BLaER1 treated with 17β-estradiol and CSF1 and Interleukin-3, amounts not matched to agents 10 nM and 100 nM (cell line): ENCODE results near the gene CCDC30.

Source experiments
- H3K27ac ChIP-seq, 11 experiments: shearing (Covaris generic); formaldehyde crosslinking; 2 replicates each; pipeline ENCODE4 v1.8.1; 2022
- H3K27me3 ChIP-seq, 11 experiments: shearing (Covaris generic); formaldehyde crosslinking; 2 replicates each; pipeline ENCODE4 v1.8.1; 2022
- H3K36me3 ChIP-seq, 11 experiments: shearing (Covaris generic); formaldehyde crosslinking; 2 replicates each; pipeline ENCODE4 v1.8.1; 2022
- H3K4me1 ChIP-seq, 10 experiments: shearing (Covaris generic); formaldehyde crosslinking; 2 replicates each; pipeline ENCODE4 v1.8.1; 2022
- H3K4me2 ChIP-seq, 11 experiments: shearing (Covaris generic); formaldehyde crosslinking; 2 replicates each; pipeline ENCODE4 v1.8.1; 2022
- H3K4me3 ChIP-seq, 10 experiments: shearing (Covaris generic); formaldehyde crosslinking; 2 replicates each; pipeline ENCODE4 v1.8.1; 2022
- H3K9ac ChIP-seq, 11 experiments: shearing (Covaris generic); formaldehyde crosslinking; 2 replicates each; pipeline ENCODE4 v1.8.1; 2022
- H3K9me3 ChIP-seq, 11 experiments: shearing (Covaris generic); formaldehyde crosslinking; replicated peaks in 1 of 11; 2 replicates each; pipeline ENCODE4 v1.8.1; 2022
- H4K20me1 ChIP-seq, 11 experiments: shearing (Covaris generic); formaldehyde crosslinking; 2 replicates each; pipeline ENCODE4 v1.8.1; 2022
- Cebpa-rat ChIP-seq, 11 experiments: shearing (Covaris generic); IDR thresholded peaks; 2 replicates each; pipeline ENCODE4 v1.8.1; 2022

CCDC30 gene

GRCh38 chr1:42541104-42541503 is 78.0 kb downstream of the CCDC30 start:
- H3K4me1 ChIP-seq = no peaks in the 10 kb centered on the region
- TF ChIP-seq Cebpa-rat (IDR thresholded peaks at IDR 0.05) = no peak
- H3K9ac ChIP-seq = no peak overlapping the region
- H3K4me2 ChIP-seq = no peak overlapping the region
- no peaks in the 10 kb centered on the region for H3K27me3 ChIP-seq
- no peaks in the 10 kb centered on the region for H4K20me1 ChIP-seq
- no peak overlapping the region for H3K4me3 ChIP-seq
- peaks cover 0 to 13% (median 4%) of the 10 kb centered on the region in 11 experiments; a peak in 6 of 22 replicates for H3K36me3 ChIP-seq
- no peak overlapping the region for H3K27ac ChIP-seq
- peaks cover 0 to 13% (median 8%) of the 10 kb centered on the region in 11 experiments; a peak in 13 of 22 replicates for H3K9me3 ChIP-seq

- H3K9ac ChIP-seq = no peak overlapping the region
- H3K4me1 ChIP-seq = peaks cover 0 to 14% (median 5%) of the 10 kb centered on the region in 10 experiments; a peak in 9 of 20 replicates
- H3K27me3 ChIP-seq = no peaks in the 10 kb centered on the region
- no peaks in the 10 kb centered on the region for H3K36me3 ChIP-seq
- H3K4me3 ChIP-seq = no peak overlapping the region
- H4K20me1 ChIP-seq = no peaks in the 10 kb centered on the region
- TF ChIP-seq Cebpa-rat (IDR thresholded peaks at IDR 0.05) = no peak
- H3K9me3 ChIP-seq = no peaks in the 10 kb centered on the region
- peak overlapping the region in 4 of 11 experiments; percentile 4 to 67 (median 22); a peak in 4 of 22 replicates for H3K27ac ChIP-seq
- peak overlapping the region in 5 of 11 experiments; percentile 27 to 60 (median 45); a peak in 9 of 22 replicates for H3K4me2 ChIP-seq
Observed at GRCh38 chr1:42551180-42551579, 88.1 kb downstream of the CCDC30 start.

DNA sequence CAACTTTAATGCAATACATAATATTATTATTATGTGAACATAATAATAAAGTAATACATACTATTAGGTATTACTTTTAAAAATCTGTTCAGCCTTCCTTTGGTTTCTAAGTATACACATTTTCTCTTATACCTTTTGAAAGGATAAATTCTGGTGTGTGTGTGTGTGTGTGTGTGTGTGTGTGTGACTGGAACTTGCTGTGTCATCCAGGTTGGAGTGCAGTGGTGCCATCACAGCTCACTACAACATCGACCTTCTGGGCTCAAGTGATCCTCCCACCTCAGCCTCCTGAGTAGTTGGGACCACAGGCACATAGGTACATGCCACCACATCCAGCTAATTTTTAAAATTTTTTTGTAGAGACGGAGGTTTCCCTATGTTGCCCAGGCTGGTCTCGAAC is 88.5 kb downstream of the CCDC30 start:
- Histone ChIP-seq H3K36me3 (no peaks in the 10 kb centered on the region), H4K20me1 (no peaks in the 10 kb centered on the region), H3K27me3 (no peaks in the 10 kb centered on the region), H3K9ac (no peak overlapping the region), H3K4me3 (no peak overlapping the region), H3K4me1 (peaks cover 0 to 14% (median 5%) of the 10 kb centered on the region in 10 experiments; a peak in 9 of 20 replicates), H3K4me2 (peak overlapping the region in 5 of 11 experiments; percentile 27 to 60 (median 45); a peak in 8 of 22 replicates), H3K27ac (peak overlapping the region in 4 of 11 experiments; percentile 29 to 67 (median 44); a peak in 7 of 22 replicates), H3K9me3 (no peaks in the 10 kb centered on the region)
- no peak for TF ChIP-seq Cebpa-rat (IDR thresholded peaks at IDR 0.05)

DNA sequence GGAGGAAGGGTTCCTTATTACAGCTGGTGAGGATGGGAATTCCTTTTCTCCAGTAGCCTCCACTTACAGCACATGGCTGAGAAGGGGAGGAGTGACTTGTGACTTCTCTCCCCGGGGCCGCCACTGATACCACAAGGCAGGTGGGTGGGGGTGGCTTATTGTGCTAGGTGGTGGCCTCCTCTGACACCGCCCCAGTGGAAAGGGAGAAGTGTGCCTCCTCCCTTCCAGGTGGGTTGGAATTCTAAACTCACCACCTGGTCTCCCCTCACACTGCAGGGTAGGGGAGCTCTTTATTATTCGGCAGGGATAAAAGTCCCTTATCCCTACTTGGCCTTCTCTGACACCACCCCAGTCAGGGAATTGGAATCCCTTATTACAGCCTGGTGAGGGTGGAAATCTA is 89.5 kb downstream of the CCDC30 start:
- Histone ChIP-seq H4K20me1 (no peaks in the 10 kb centered on the region), H3K9me3 (no peaks in the 10 kb centered on the region), H3K9ac (no peak overlapping the region), H3K36me3 (no peaks in the 10 kb centered on the region), H3K4me3 (no peak overlapping the region), H3K27ac (no peak overlapping the region), H3K27me3 (no peaks in the 10 kb centered on the region), H3K4me2 (no peak overlapping the region), H3K4me1 (peaks cover 0 to 14% (median 5%) of the 10 kb centered on the region in 10 experiments; a peak in 9 of 20 replicates)
- no peak for TF ChIP-seq Cebpa-rat (IDR thresholded peaks at IDR 0.05)

DNA sequence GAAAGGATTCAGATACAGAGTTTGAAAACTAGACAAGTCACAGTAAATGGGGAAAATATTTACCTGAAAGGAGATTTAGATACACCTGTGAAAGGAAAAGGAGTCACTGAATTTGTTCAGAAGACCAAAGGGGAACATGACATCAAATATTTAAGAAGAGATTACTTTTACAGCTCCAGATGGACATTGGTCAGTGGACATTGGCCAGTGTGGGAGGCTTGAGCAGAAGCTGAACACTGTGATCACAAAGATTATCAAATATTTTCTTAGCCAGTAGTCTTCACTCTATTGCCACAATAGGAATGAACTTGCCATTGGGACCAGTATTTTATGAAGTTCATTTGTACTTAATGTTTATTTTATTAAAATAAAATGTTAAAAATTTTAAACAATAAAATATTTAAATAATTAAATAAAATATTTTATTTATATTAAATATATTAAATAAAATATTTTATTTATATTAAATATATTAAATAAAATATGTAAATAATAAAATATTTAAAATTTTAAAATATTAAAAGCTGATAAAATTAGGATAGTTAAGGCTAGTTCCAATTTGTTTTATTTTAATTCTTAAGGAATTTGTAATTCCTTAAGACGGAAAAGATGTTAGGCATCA is 94.3 kb downstream of the CCDC30 start:
- Histone ChIP-seq H3K4me3 (no peak overlapping the region), H3K27me3 (no peaks in the 10 kb centered on the region), H3K27ac (no peak overlapping the region), H3K9me3 (peaks cover 0 to 19% (median 9%) of the 10 kb centered on the region in 11 experiments; a peak in 17 of 22 replicates), H3K4me2 (no peak overlapping the region), H4K20me1 (no peaks in the 10 kb centered on the region), H3K9ac (no peak overlapping the region), H3K4me1 (no peaks in the 10 kb centered on the region), H3K36me3 (no peaks in the 10 kb centered on the region)
- no peak for TF ChIP-seq Cebpa-rat (IDR thresholded peaks at IDR 0.05)

DNA sequence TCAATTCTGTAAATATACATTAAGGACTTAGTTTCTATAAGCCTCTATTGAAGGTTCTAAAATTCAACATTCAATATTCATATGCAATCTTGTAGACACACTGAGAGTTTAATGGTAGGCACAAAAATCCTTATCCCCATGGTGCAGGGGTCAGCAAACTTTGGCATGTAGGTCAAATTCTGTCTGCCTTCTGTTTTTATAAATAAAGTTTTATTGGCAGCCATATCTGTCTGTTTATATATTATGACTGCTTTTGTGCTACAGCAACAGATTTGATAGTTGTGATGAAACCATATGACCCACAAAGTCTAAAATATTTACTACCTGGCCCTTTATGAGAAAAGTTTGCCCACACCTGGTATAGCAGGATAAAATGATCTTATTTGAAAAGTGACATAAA is 104.0 kb downstream of the CCDC30 start:
- Histone ChIP-seq H3K9ac (no peak overlapping the region), H3K4me1 (peaks cover 0 to 20% (median 0%) of the 10 kb centered on the region in 10 experiments; a peak in 4 of 20 replicates), H3K4me3 (no peak overlapping the region), H3K36me3 (no peaks in the 10 kb centered on the region), H3K27me3 (no peaks in the 10 kb centered on the region), H4K20me1 (no peaks in the 10 kb centered on the region), H3K9me3 (peaks cover 0 to 3% (median 0%) of the 10 kb centered on the region in 11 experiments; a peak in 1 of 22 replicates), H3K4me2 (no peak overlapping the region), H3K27ac (no peak overlapping the region)
- TF ChIP-seq Cebpa-rat (IDR thresholded peaks at IDR 0.05) = no peak

- Histone ChIP-seq H3K9ac (no peak overlapping the region), H3K4me3 (no peak overlapping the region), H3K36me3 (no peaks in the 10 kb centered on the region), H3K27me3 (no peaks in the 10 kb centered on the region), H4K20me1 (no peaks in the 10 kb centered on the region), H3K27ac (no peak overlapping the region), H3K9me3 (no peaks in the 10 kb centered on the region), H3K4me2 (peak overlapping the region in 1 of 11 experiments; percentile 31; a peak in 1 of 22 replicates), H3K4me1 (peaks cover 0 to 10% (median 0%) of the 10 kb centered on the region in 10 experiments; a peak in 4 of 20 replicates)
- TF ChIP-seq Cebpa-rat (IDR thresholded peaks at IDR 0.05) = no peak
Observed at GRCh38 chr1:42576935-42577334, 113.8 kb downstream of the CCDC30 start.

DNA sequence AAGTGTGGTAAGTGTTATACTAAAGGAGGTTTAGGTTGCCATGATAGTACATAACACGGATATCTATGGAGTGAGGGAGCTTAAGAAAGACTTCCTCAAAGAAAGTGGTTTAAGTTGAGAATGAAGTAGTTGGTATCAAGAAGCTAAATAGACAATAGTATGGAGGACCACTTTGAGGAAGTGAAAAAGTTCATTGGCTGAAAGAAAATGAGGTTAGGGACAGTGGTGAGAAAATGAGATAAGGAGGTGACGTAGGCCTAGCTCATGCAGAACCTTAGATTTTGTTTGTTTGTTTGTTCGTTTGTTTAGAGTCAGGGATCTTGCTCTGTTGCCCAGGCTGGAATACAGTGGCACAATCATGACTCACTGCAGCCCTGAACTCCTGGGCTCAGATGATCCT is 122.9 kb downstream of the CCDC30 start:
- H3K4me3 ChIP-seq = no peak overlapping the region; a peak in 1 of 20 replicates
- H3K9me3 ChIP-seq = peaks cover 33 to 50% (median 45%) of the 10 kb centered on the region in 11 experiments
- H3K27ac ChIP-seq = no peak overlapping the region
- no peaks in the 10 kb centered on the region for H3K27me3 ChIP-seq
- H3K4me2 ChIP-seq = no peak overlapping the region
- TF ChIP-seq Cebpa-rat (IDR thresholded peaks at IDR 0.05) = no peak
- no peak overlapping the region for H3K9ac ChIP-seq
- H3K4me1 ChIP-seq = no peaks in the 10 kb centered on the region
- no peaks in the 10 kb centered on the region for H4K20me1 ChIP-seq
- peaks cover 12 to 37% (median 20%) of the 10 kb centered on the region in 11 experiments; a peak in 15 of 22 replicates for H3K36me3 ChIP-seq

DNA sequence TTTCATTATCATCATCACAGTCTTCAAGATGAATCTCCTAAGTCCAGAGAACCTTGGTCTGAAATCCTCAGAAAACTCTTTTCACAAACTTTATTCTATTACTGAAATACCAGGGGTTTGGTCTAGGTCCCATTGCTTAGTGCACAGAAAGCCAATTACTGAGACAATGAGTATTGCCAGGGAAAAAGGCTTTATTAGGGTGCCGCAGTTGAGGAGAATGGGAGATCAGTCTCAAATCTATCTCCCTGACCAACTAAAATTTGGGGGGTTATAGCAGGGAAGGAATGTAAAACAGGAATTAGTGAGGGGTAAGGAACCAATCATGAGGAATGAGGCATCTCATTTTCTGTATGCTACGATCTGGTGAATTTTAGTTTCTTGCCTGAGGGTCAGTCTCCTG is 124.7 kb downstream of the CCDC30 start:
- no peak overlapping the region for H3K9ac ChIP-seq
- no peak for TF ChIP-seq Cebpa-rat (IDR thresholded peaks at IDR 0.05)
- H3K27ac ChIP-seq = no peak overlapping the region
- peaks cover 33 to 52% (median 45%) of the 10 kb centered on the region in 11 experiments for H3K9me3 ChIP-seq
- peak overlapping the region in 1 of 10 experiments; percentile 8; a peak in 3 of 20 replicates for H3K4me3 ChIP-seq
- H3K27me3 ChIP-seq = no peaks in the 10 kb centered on the region
- no peak overlapping the region for H3K4me2 ChIP-seq
- H3K4me1 ChIP-seq = no peaks in the 10 kb centered on the region
- no peaks in the 10 kb centered on the region for H4K20me1 ChIP-seq
- peaks cover 12 to 37% (median 20%) of the 10 kb centered on the region in 11 experiments; a peak in 16 of 22 replicates for H3K36me3 ChIP-seq
